Erythroblast (primary cell): ENCODE results near the gene WHRN.

ENCODE experiments used
- GATA1 ChIP-seq: IDR thresholded peaks from 2 replicates; pipeline ENCODE4 v1.6.1; 2011; ENCODE audit warnings: low read depth, mild to moderate bottlenecking, control low read depth, low read length, moderate library complexity
- POLR2A ChIP-seq: IDR thresholded peaks from 2 replicates; pipeline ENCODE4 v1.6.1; 2011; ENCODE audit warnings: mild to moderate bottlenecking, low read length

DNA sequence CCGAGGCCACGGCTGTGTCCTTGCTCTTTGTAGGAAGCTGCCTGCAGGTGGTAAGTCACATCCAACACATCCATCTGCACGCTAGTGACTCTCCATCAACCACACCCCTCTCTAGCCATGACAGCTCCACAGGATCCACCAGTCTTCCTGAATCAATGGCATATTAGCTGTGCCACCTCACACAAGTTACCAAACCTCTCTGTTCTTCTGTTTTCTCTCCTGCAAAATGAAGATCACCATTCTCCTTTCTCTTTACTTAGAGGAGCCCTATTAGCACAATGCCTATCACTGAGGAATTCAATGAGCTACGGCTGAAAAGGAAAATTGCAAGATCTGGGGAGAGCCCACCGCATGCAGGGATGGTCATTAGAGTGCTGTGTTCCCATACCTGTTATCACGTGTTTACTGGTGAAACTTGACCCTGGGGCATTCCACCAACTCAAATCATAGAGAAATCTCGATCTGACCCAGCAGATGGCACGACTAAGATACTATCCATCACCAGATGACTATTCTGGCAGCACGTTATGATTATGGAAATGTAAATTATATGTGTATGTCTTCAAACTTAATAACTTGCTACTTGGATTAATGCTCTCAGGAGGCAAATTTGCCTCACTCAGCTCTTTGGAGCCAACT is 20.9 kb downstream of the WHRN start:
- TF ChIP-seq POLR2A (no peak), GATA1 (no peak)
